Forelimb muscle (tissue), 1 donor: Measurements from ENCODE around the gene RUFY2. TPM values are rescaled to one million over a fixed set of nuclear protein-coding genes. Genes with fewer than 3 reads are reported as not detected.

Source experiments
- DNase-seq: peaks from one replicate; pipeline ENCODE4 v3.0.0-alpha.2; 2013; ENCODE audit warnings: low read depth
- polyA plus RNA-seq: library from polyadenylated mRNA; unstranded; fragments of 120-200 nt; gene quantifications from one replicate; pipeline ENCODE4 v1.2.1, GENCODE V29; 2013; ENCODE audit not compliant: insufficient read length

The RUFY2 gene
- polyA plus RNA-seq, 1 donor = 16.6 TPM

- no peak for DNase-seq
Observed at GRCh38 chr10:68364101-68364886, 42.8 kb downstream of the RUFY2 start.

DNA sequence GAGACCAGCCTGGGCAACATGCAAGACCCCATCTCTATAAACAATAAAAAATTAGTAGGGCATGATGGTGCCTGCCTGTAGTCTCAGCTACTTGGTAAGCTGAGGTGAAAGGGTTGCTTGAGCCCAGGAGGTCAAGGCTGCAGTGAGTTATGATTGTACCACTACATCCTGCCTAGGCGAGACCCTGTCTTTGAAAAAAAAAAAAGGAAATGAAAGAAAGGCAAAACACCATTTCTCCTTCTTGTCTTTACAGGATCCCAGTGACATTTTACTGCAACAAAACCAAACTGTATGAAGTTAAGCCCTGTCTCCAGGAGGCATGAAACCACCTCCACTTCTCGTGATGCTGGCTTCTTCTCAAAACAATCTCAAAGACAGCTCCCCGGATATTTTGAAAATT is 44.5 kb downstream of the RUFY2 start:
- DNase-seq = no peak

- no peak for DNase-seq
Observed at GRCh38 chr10:68359189-68359588, 47.9 kb downstream of the RUFY2 start.

DNA sequence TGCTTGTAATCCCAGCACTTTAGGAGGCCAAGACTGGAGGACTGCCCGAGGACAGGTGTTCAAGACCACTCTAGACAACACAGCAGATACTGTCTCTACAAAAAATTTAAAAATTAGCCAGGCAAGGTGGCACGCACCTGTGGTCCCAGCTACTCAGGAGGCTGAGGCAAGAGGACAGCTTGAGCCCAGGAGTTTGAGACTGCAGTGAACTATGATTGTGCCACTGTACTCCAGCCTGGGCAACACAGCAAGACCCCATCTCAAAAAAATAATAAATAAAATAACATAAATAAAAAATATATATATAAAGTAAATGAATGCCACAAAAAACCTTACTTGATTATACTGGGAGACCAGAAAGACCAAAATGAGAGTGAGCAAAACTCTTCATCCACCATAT is 53.5 kb downstream of the RUFY2 start:
- no peak for DNase-seq

GRCh38 chr10:68348265-68348741 is 58.8 kb downstream of the RUFY2 start:
- no peak for DNase-seq

DNA sequence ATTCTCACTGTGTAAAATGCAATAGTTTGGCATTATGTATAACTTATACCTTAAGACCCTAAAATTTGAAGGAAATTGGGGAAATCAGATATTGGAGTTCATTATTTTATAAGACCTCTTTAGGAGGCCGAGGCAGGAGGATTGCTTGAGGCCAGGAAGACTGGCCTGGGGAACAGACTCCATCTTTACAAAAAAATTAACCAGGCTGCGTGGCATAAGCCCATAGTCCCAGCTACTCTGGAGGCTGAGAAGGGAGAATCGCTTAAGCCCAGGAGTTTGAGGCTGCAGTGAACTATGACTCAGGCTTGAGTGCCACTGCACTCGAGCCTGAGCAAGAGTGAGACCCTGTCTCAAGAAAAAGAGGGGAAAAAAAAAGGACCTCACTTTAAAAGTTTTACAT is 60.3 kb downstream of the RUFY2 start:
- DNase-seq = no peak

- no peak for DNase-seq
Observed at GRCh38 chr10:68345621-68346020, 61.5 kb downstream of the RUFY2 start.

GRCh38 chr10:68342909-68343516 is 64.1 kb downstream of the RUFY2 start:
- no peak for DNase-seq

DNA sequence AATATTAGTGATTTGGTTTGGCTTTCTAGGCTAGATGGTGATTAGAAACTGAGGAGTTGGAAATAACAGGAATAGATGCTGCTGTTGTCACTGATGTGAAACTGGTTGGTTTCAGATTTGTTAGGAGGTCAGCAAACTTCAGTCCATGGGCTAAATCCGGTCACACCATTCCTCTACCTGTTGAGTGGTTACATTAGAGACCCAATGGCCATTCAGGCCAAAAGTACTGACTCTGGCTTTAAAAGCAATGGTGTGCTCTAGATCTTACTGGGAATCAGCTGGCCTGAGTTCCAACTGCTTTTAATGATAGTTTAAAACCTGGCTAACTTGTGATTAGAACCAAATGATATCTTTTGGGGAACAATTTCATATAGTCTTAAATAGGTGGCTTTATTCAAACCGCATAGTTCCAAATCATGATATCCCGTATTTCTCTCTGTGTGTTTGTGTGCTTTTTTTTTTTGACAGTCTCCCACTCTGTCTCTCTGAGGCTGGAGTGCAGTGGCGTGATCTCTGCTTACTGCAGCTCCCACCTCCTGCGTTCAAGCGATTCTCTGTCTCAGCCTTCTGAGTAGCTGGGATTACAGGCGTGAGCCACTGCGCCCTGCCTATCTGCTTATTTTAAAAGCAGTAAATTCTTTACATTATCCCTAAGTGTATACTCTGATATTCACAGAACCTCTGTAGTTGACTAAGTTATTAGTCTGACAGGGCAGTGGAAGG is 66.6 kb downstream of the RUFY2 start:
- no peak for DNase-seq

- DNase-seq = no peak
Observed at GRCh38 chr10:68336754-68337351, 70.2 kb downstream of the RUFY2 start.

DNA sequence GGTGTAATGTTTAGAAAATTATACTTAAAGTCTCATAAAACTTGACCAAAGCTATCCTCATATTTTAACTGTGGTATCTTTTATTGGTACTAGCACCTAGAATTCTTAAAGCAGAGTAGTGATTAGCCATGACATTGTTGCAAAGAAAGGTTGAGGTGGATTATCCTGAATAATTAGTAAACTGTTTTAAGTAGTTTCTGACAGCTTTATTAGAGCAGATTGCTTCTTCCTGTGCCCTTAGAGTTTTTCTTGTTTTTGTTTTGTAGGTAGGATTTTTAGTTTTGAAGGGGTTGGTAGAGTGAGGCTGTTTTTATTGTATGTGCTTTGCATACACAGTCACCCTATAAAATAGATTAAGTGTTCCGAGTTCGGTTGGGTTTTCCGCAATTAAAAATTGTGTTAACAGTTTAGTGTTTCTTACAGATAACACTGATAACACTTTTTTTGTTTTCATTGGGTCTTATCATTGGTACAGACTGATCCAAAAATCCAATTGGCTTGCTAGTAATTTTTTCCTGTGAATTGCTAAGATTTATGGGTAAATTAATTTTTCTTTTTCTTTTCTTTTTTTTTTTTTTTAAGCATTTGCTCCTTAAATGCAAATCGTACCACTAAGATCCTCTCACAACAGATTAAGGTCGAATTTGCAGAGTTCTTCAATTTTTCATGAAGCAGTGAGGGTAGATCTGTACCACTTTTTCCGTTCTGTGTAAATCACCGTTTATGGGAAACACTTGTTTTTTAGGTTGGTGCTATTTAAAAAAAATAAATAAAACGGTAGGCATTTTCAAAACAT is 72.2 kb downstream of the RUFY2 start:
- no peak for DNase-seq

- DNase-seq = no peak
Observed at GRCh38 chr10:68333440-68334431, 73.3 kb downstream of the RUFY2 start.

GRCh38 chr10:68333058-68333395 is 74.0 kb downstream of the RUFY2 start:
- DNase-seq = no peak

- DNase-seq = no peak
Observed at GRCh38 chr10:68332259-68333057, 74.6 kb downstream of the RUFY2 start, which contains the start of gene PBLD. TSS of gene PBLD (minus strand) at chr10:68332928. CDS start at chr10:68306844, 26,084 bp downstream.

- peak; percentile 98 for DNase-seq
Observed at GRCh38 chr10:68331455-68332258, 75.4 kb downstream of the RUFY2 start, which contains the start of gene HNRNPH3. TSS of gene HNRNPH3 (plus strand) at chr10:68332064. CDS start at chr10:68337222, 5,158 bp downstream.

- no peak for DNase-seq
Observed at GRCh38 chr10:68330852-68331454, 76.1 kb downstream of the RUFY2 start.

- no peak for DNase-seq
Observed at GRCh38 chr10:68329506-68329861, 77.6 kb downstream of the RUFY2 start.
